HepG2 (cell line): Measurements from ENCODE around the gene HEXIM1. TPM values are rescaled to one million over a fixed set of nuclear protein-coding genes. Genes with fewer than 3 reads are reported as not detected.

ENCODE experiments used
- CBFB ChIP-seq: sonication (generic); formaldehyde crosslinking; IDR thresholded peaks from 2 replicates; pipeline ENCODE4 v1.4.0; 2020; ENCODE audit warnings: missing genetic modification reagents
- FOSL1 ChIP-seq: sonication (generic); formaldehyde crosslinking; IDR thresholded peaks from 2 replicates; pipeline ENCODE4 v1.9.0; 2021; ENCODE audit warnings: missing genetic modification reagents, borderline replicate concordance
- HES4 ChIP-seq: sonication (generic); formaldehyde crosslinking; IDR thresholded peaks from 2 replicates; pipeline ENCODE4 v1.9.0; 2021; ENCODE audit warnings: mild to moderate bottlenecking, missing genetic modification reagents, borderline replicate concordance
- KLF12 ChIP-seq: sonication (generic); formaldehyde crosslinking; IDR thresholded peaks from 2 replicates; pipeline ENCODE4 v1.4.0; 2020; ENCODE audit warnings: missing genetic modification reagents, borderline replicate concordance
- NFE2L2 ChIP-seq: fragments of 150-350 bp; IDR thresholded peaks from 2 replicates; pipeline ENCODE4 v1.6.1; 2014; ENCODE audit warnings: low read length
- NPAS2 ChIP-seq: sonication (generic); formaldehyde crosslinking; IDR thresholded peaks from 2 replicates; pipeline ENCODE4 v1.8.0; 2022; ENCODE audit warnings: mild to moderate bottlenecking, missing genetic modification reagents, borderline replicate concordance
- RAD51 ChIP-seq: fragments of 450-650 bp; IDR thresholded peaks from 2 replicates; pipeline ENCODE4 v1.6.1; 2016; ENCODE audit warnings: borderline replicate concordance
- REPIN1 ChIP-seq: sonication (generic); formaldehyde crosslinking; IDR thresholded peaks from 2 replicates; pipeline ENCODE4 v1.8.0; 2022; ENCODE audit warnings: missing genetic modification reagents, low read depth, mild to moderate bottlenecking, borderline replicate concordance
- SP1 ChIP-seq, 2 experiments: fragments of 450-650 bp in 1 of 2; sonication (generic) in 1 of 2; formaldehyde crosslinking in 1 of 2; IDR thresholded peaks; 2 replicates each; pipeline versions ENCODE4 v1.4.0 to v1.6.1; 2016 to 2020; ENCODE audit warnings: missing genetic modification reagents in 1 of 2
- TEF ChIP-seq: sonication (generic); formaldehyde crosslinking; IDR thresholded peaks from 2 replicates; pipeline ENCODE4 v1.5.0; 2020; ENCODE audit warnings: missing genetic modification reagents
- ZBTB40 ChIP-seq, 2 experiments: fragments of 450-650 bp in 1 of 2; sonication (generic) in 1 of 2; formaldehyde crosslinking in 1 of 2; IDR thresholded peaks; 2 replicates each; pipeline versions ENCODE4 v1.6.1 to v1.8.0; 2016 to 2022; ENCODE audit warnings: antibody characterized with exemption in 1 of 2, mild to moderate bottlenecking in 1 of 2, missing genetic modification reagents in 1 of 2
- ZMAT3 ChIP-seq: sonication (generic); formaldehyde crosslinking; conservative IDR thresholded peaks from 2 replicates; pipeline ENCODE4 v1.7.0; 2021; ENCODE audit warnings: missing genetic modification reagents
- ZNF337 ChIP-seq: sonication (generic); formaldehyde crosslinking; IDR thresholded peaks from 2 replicates; pipeline ENCODE4 v1.5.1; 2020; ENCODE audit warnings: missing genetic modification reagents, low read depth, mild to moderate bottlenecking, borderline replicate concordance
- ZNF570 ChIP-seq: sonication (generic); formaldehyde crosslinking; IDR thresholded peaks from 2 replicates; pipeline ENCODE4 v1.4.0; 2020; ENCODE audit warnings: mild to moderate bottlenecking, missing genetic modification reagents, borderline replicate concordance
- polyA plus RNA-seq, 8 experiments: library from polyadenylated mRNA; depleted of rRNA in 3 of 8; stranded (reverse) in 7 of 8; unstranded in 1 of 8; fragments of >200 nt; fragmentation: Illumina TruSeq in 4 of 8; extraction: Trizol in 4 of 8; gene quantifications; 2 replicates each; pipeline versions ENCODE4 v1.2.1 to v1.2.3, GENCODE V29; 2011 to 2016; ENCODE audit warnings: low read depth in 4 of 8, missing spikeins in 1 of 8, mixed read lengths in 1 of 8; ENCODE audit not compliant: insufficient read depth in 1 of 8
- total RNA-seq, 5 experiments: library from RNA; depleted of rRNA; stranded (reverse); fragments of >200 nt; fragmentation: Illumina TruSeq; extraction: Trizol; gene quantifications; 2 replicates each; pipeline ENCODE4 v1.2.3, GENCODE V29; 2016; ENCODE audit warnings: low read depth in 1 of 5

The HEXIM1 gene
- total and polyA plus RNA-seq, 2 of the 13 experiments (the other 11 are each of a cell fraction or from before 2014, with no cell fraction given) = 10.5 to 16.6 TPM

GRCh38 chr17:45123930-45124796 is 24.1 kb upstream of the HEXIM1 start (continued):
- TF ChIP-seq TEF (CRISPR knock-in tag) (no peak), ZNF337 (CRISPR knock-in tag) (0 out of 2 replicates have a peak, but pooled peaks have one; percentile 62), CBFB (0 out of 2 replicates have a peak, but pooled peaks have one; percentile 23), FOSL1 (CRISPR knock-in tag) (peak; percentile 95), ZNF570 (CRISPR knock-in tag) (no peak), ZBTB40 (IDR thresholded peaks at IDR 0.05) (no peak), ZBTB40 (CRISPR knock-in tag; IDR thresholded peaks at IDR 0.05) (no peak), SP1 (IDR thresholded peaks at IDR 0.05) (no peak), SP1 (CRISPR knock-in tag; IDR thresholded peaks at IDR 0.05) (peak; percentile 41; the same call in 1 of the 2 replicates), NFE2L2 (no peak), NPAS2 (no peak), ZMAT3 (no peak), HES4 (CRISPR knock-in tag) (no peak), RAD51 (no peak), KLF12 (CRISPR knock-in tag) (no peak), REPIN1 (CRISPR knock-in tag) (no peak)
